GM12873 (cell line): ENCODE results near the gene CHST13.

Source experiments
- TF ChIP-seq, protein P1 (sequence below): IDR thresholded peaks from 2 replicates; pipeline ENCODE4 v1.5.1; 2012; ENCODE audit warnings: low read depth, mild to moderate bottlenecking, moderate library complexity, low read length, control low read depth; ENCODE audit not compliant: insufficient read depth; ENCODE audit errors: missing control alignments

The CHST13 gene

DNA sequence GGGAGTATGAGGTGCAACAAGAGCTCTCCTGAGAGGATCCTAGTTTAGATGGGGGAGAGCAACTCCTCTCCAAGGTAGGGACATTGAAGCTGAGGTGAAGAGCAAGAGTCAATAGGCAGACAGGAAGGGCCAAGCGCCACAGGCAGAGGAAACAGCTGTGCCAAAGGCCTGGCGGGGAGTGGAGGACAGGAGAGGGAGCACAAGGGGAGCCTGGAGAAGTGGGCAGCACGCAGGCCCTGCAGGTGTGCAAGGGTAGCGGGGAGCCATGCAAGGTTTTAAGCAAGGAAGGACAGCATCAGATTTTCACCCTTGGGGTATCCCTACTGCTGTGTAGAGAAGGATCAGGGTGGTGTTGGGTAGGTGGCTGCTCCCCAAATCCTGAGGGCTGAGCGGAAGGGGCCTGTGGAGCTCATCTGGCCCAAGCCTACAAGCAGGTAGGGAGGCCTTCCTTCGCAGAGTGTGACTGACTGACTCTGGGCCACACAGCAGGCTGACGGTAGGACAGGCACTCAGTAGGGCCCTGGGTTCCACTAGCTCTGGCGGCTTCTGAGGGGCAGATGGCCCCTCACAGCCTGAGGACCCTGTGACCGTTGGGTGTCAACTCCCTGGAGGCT is 13.3 kb downstream of the CHST13 start:
- TF ChIP-seq, protein P1, sequence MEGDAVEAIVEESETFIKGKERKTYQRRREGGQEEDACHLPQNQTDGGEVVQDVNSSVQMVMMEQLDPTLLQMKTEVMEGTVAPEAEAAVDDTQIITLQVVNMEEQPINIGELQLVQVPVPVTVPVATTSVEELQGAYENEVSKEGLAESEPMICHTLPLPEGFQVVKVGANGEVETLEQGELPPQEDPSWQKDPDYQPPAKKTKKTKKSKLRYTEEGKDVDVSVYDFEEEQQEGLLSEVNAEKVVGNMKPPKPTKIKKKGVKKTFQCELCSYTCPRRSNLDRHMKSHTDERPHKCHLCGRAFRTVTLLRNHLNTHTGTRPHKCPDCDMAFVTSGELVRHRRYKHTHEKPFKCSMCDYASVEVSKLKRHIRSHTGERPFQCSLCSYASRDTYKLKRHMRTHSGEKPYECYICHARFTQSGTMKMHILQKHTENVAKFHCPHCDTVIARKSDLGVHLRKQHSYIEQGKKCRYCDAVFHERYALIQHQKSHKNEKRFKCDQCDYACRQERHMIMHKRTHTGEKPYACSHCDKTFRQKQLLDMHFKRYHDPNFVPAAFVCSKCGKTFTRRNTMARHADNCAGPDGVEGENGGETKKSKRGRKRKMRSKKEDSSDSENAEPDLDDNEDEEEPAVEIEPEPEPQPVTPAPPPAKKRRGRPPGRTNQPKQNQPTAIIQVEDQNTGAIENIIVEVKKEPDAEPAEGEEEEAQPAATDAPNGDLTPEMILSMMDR: no peak

DNA sequence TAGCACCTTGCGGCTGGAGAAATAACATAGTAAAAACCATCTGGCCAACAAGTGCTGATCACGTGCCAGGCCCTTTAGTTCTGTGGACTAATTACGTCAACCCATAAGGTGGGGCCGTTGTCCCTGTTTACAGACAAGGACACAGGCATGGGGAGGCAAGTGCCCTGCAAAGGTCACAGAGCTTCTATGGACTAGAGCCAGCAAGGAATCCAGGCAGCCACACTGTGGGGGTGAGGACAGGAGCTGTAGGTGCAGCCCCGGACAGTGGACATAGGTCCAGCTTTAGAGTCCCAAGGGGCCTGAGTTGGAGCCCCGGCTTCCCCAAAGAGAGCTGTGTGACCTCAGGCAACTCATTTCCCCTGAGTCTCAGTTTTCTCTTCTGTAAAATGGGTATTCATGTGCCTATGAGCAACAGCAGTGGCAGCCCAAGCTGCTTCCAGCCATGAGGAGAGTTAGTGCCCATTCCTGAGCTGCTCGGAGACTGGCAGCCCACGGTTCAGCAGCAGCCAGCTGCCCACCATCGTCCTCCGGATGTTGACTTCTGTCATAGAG is 13.9 kb downstream of the CHST13 start:
- TF ChIP-seq, protein P1: no peak

DNA sequence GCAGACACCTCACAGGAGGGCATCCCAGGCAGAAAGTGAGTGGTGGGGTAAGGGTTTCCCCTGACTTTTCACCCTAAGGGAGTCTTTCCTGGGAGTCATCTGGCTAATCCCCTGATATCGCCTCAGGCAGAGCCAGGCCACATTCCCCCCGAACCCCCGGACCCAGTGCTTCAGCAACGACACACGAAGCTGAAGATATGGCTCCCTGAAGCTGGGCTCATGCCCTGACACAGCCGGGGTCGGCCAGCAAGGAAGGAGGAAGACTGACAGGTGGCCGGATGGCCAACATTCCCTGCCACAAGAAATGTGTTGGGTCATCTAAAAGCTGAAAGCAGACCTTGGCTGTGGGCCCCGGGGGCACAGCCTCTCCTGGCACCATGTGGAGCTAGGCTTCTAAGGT is 14.4 kb downstream of the CHST13 start:
- TF ChIP-seq, protein P1: no peak

DNA sequence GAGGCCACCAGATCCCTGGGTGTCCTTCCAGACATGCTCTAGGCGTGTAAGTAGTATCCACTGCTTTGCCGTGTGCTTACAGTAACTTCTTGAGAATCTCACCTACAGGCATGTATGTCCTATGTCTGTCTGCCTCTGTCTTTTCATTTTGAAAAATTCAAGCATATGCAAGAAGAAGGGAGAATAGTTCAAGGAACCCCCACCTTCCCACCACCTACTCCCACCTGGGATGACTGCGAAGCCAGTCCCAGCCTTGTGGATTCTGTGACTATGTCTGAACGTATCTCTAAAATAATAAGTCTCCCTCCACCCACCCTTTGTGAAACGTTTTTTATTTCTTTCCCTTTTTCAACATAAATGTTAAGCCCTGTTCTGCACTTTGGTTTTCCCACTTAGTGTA is 15.0 kb downstream of the CHST13 start:
- TF ChIP-seq, protein P1: no peak

DNA sequence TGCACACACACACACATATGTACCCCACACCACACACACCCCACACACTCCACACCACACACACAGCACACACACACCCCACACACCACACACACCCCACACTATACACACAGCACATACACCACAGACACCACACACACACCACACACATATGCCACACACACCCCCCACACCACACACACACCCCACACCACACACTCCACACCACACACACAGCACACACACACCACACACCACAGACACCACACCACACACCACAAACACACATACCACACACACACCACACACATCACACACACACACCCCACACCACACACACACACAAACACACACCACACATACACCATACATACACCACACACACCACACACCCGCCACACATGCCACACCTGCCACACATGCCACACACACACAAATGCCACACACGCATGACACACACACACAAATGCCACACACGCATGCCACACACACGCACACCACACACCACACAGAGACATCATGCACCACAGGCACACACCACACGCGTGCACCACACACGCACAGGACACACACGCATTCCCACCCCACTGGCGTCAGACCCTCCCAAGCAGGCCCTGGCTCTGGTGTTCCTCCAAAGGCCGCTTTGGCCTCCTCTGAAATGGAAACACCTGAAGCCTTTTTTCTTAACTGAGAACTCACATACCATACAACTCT is 15.7 kb downstream of the CHST13 start:
- TF ChIP-seq, protein P1: no peak

DNA sequence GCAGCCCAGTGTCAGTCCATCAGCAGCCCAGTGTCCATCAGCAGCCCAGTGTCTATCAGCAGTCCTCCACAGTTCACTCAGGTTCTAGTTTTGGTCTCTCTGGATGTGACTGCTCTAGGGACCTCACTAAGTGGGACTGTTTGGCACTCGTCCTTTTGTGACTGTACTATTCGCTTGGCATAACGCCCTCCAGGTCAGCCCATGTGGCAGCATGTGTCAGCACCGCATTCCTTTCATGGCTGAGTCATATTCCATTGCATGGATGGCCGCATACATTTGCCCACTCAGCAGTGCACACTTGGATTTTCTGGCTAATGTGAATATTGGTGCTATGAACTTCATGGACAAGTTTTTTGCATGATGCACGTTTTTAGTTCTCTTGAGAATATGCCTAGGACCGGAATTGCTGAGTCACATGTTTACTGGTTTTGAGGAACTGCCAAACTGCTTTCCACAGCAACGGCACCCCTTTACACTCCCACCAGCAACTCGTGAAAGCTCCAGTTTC is 16.4 kb downstream of the CHST13 start:
- TF ChIP-seq, protein P1: no peak

DNA sequence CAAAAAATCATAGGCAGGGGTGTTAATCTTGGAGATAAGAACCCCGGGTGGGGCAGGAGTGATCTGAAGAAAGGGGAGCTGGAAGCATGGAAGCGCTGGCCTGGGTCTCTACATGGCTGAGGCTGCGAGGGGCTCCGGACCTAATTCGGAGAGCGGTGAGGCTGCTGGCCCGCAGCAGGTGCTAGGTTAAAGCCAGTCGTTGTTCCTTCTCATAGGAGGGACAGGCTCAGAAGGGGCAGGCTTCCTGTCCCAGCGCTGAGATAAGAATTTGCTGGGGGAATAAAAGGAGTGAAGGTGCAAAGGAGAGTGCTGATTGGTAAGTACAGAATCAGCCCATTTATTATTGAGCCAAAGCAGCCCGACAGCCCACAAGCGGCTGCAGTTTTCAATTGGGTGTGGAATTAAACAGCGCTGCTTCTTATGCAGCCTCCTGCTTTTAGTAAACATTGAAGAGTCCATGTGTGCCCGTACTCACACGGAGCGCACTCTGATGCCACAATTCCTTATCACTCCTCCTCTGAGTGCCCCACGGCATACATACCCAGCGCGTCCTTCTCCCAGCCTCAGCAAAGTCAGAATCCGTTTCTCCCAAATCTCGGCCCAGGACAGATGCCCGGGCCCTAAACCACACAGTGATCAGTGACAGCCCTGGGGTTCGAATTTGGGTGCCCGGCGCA is 17.1 kb downstream of the CHST13 start:
- TF ChIP-seq, protein P1: no peak
